Measurements from ENCODE around the gene LRRC7. TPM values are rescaled to one million over a fixed set of nuclear protein-coding genes. Genes with fewer than 3 reads are reported as not detected.

LRRC7 gene
- polyA plus RNA-seq, 1 of the 3 experiments (the other 2 are of a cell fraction), result 0.02 TPM

GRCh38 chr1:70164350-70164749 is 596.6 kb downstream of the LRRC7 start:
- no peaks in the 10 kb centered on the region for H4K20me1 ChIP-seq (ENCODE audit: insufficient read depth)
- ChIA-PET POLR2A (no interaction called here), CTCF (interaction anchor here (1.2 kb wide), 1 partner anchor 8 kb away, joined by 5 read pairs; no protein-coding TSS in a partner anchor)
- H3K9me2 ChIP-seq, result no peaks in the 10 kb centered on the region
- no peak for TF ChIP-seq ZBTB33 (IDR thresholded peaks at IDR 0.05; ENCODE audit: borderline replicate concordance, low read depth)
- TF ChIP-seq RAD21 (IDR thresholded peaks at IDR 0.05; ENCODE audit: low read length), result no peak
- no peak for TF ChIP-seq POLR2AphosphoS5 (IDR thresholded peaks at IDR 0.05; ENCODE audit: low read depth, low read length)
- TF ChIP-seq FOXM1 (IDR thresholded peaks at IDR 0.05; ENCODE audit: low read depth), result no peak
- TF ChIP-seq USF2 (IDR thresholded peaks at IDR 0.05; ENCODE audit: borderline replicate concordance, low read depth, low read length), result no peak
- no peak for TF ChIP-seq RCOR1 (IDR thresholded peaks at IDR 0.05; ENCODE audit: low read length)
- TF ChIP-seq YY1 (IDR thresholded peaks at IDR 0.05; ENCODE audit: low read depth), result no peak
- 80% methylated on average over 4 of the region's 4 CpGs for WGBS (ENCODE audit: low lambda C conversion rate)
- H3K4me1 ChIP-seq (ENCODE audit: control insufficient read depth in 1 of 2, insufficient read depth in 2 of 2, low read depth in 1 of 2, low read length in 1 of 2), result no peaks in the 10 kb centered on the region
- H3K9me3 ChIP-seq, result no peaks in the 10 kb centered on the region
- H3F3A ChIP-seq (replicated peaks; ENCODE audit: insufficient read depth), result no peaks in the 10 kb centered on the region
- H3K9ac ChIP-seq, result no peak overlapping the region
- H3K27ac ChIP-seq (ENCODE audit: low read depth in 2 of 2, low read length in 1 of 2), result no peak overlapping the region
- H3K4me3 ChIP-seq (ENCODE audit: low read depth in 2 of 2, low read length in 1 of 2), result no peak overlapping the region
- H3K79me2 ChIP-seq (ENCODE audit: insufficient read depth), result peaks cover 5% of the 10 kb centered on the region; the same call in 1 of the 2 replicates
- H3K4me2 ChIP-seq, result no peak overlapping the region
- H3K27me3 ChIP-seq (ENCODE audit: insufficient read depth), result no peaks in the 10 kb centered on the region
- H2AFZ ChIP-seq (ENCODE audit: low read depth), result no peak overlapping the region
- H3K36me3 ChIP-seq (replicated peaks in 1 of 2; ENCODE audit: control insufficient read depth in 1 of 2, insufficient read depth in 2 of 2, low read length in 1 of 2), result peaks cover 0 to 28% of the 10 kb centered on the region in 2 experiments
- no peak for DNase-seq

- DNase-seq, result no peak
- CTCF ChIA-PET, result interaction anchor here (0.8 kb wide), 1 partner anchor 18 kb away, joined by 6 read pairs; no protein-coding TSS in a partner anchor
- H3K79me2 ChIP-seq (ENCODE audit: insufficient read depth), result peaks cover 5% of the 10 kb centered on the region; the same call in 1 of the 2 replicates
These were observed 600.6 kb downstream of the LRRC7 start for GRCh38 chr1:70168283-70168682.

More at GRCh38 chr1:70168283-70168682, 600.6 kb downstream of the LRRC7 start:
- H3K9me2 ChIP-seq, result no peaks in the 10 kb centered on the region
- H3K27me3 ChIP-seq (ENCODE audit: insufficient read depth), result no peaks in the 10 kb centered on the region
- H2AFZ ChIP-seq (ENCODE audit: low read depth), result no peak overlapping the region
- TF ChIP-seq CHD2 (IDR thresholded peaks at IDR 0.05; ENCODE audit: low read length, partially characterized antibody) (no peak), MEF2A (IDR thresholded peaks at IDR 0.05; ENCODE audit: borderline replicate concordance, low read depth) (no peak), MXI1 (IDR thresholded peaks at IDR 0.05; ENCODE audit: low read depth, low read length) (no peak), FOXJ3 (CRISPR knock-in tag; IDR thresholded peaks at IDR 0.05) (no peak), GABPA (IDR thresholded peaks at IDR 0.05; ENCODE audit: low read depth) (no peak), USF1 (IDR thresholded peaks at IDR 0.05; ENCODE audit: borderline replicate concordance, low read depth) (no peak), TEAD4 (IDR thresholded peaks at IDR 0.05; ENCODE audit: borderline replicate concordance, insufficient read depth) (no peak), CTCF (IDR thresholded peaks at IDR 0.05) (no peak), SMC3 (IDR thresholded peaks at IDR 0.05; ENCODE audit: low read depth, low read length) (no peak), USF2 (IDR thresholded peaks at IDR 0.05; ENCODE audit: borderline replicate concordance, low read depth, low read length) (no peak)
- H3K9me3 ChIP-seq, result no peaks in the 10 kb centered on the region
- H3K36me3 ChIP-seq (replicated peaks in 1 of 2; ENCODE audit: control insufficient read depth in 1 of 2, insufficient read depth in 2 of 2, low read length in 1 of 2), result peaks cover 14 to 30% of the 10 kb centered on the region in 2 experiments
- H3K4me2 ChIP-seq, result no peak overlapping the region
- no peak overlapping the region for H3K27ac ChIP-seq (ENCODE audit: low read depth in 2 of 2, low read length in 1 of 2)
- no peaks in the 10 kb centered on the region for H3F3A ChIP-seq (replicated peaks; ENCODE audit: insufficient read depth)
- no peaks in the 10 kb centered on the region for H3K4me1 ChIP-seq (ENCODE audit: control insufficient read depth in 1 of 2, insufficient read depth in 2 of 2, low read depth in 1 of 2, low read length in 1 of 2)
- H3K9ac ChIP-seq, result no peak overlapping the region
- no peaks in the 10 kb centered on the region for H4K20me1 ChIP-seq (ENCODE audit: insufficient read depth)
- POLR2A ChIA-PET, result no interaction called here
- H3K4me3 ChIP-seq (ENCODE audit: low read depth in 2 of 2, low read length in 1 of 2), result no peak overlapping the region

Data from SK-N-SH (cell line).